Stimulated activated naive CD4-positive, alpha-beta T cell (primary cell): Measurements from ENCODE around the gene SH2B2.

ENCODE experiments used
- DNase-seq, 6 experiments: peaks; one replicate each; lab custom pipeline; 2025; lab: John Stamatoyannopoulos, UW

Gene SH2B2

GRCh38 chr7:102286237-102287110 lies at the start of gene SH2B2:
Gene SH2B2, plus strand, starts transcription at chr7:102286868. Its CDS starts 13,683 bp downstream, at chr7:102300551.
- peak; percentile 8 to 64 (median 55) for DNase-seq

GRCh38 chr7:102239206-102239820 lies 47.4 kb upstream of the SH2B2 start:
- DNase-seq, result no peak

GRCh38 chr7:102241431-102241830 lies 45.2 kb upstream of the SH2B2 start:
- DNase-seq, result no peak

GRCh38 chr7:102244601-102245000 lies 42.1 kb upstream of the SH2B2 start:
- no peak for DNase-seq

- DNase-seq, result no peak
Measured at GRCh38 chr7:102248081-102248455, 38.6 kb upstream of the SH2B2 start.

- no peak for DNase-seq
Measured at GRCh38 chr7:102248456-102249395, 37.9 kb upstream of the SH2B2 start.

GRCh38 chr7:102251531-102252365 lies 34.9 kb upstream of the SH2B2 start:
- no peak for DNase-seq

- DNase-seq, result no peak
Measured at GRCh38 chr7:102252366-102252982, 34.2 kb upstream of the SH2B2 start.

GRCh38 chr7:102253066-102253972 lies 33.3 kb upstream of the SH2B2 start:
- DNase-seq, result no peak

GRCh38 chr7:102253973-102254370 lies 32.7 kb upstream of the SH2B2 start:
- DNase-seq, result no peak

- DNase-seq, result no peak
Measured at GRCh38 chr7:102254521-102254920, 32.1 kb upstream of the SH2B2 start.

- DNase-seq, result no peak
Measured at GRCh38 chr7:102255501-102255900, 31.2 kb upstream of the SH2B2 start.

GRCh38 chr7:102255916-102256315 lies 30.8 kb upstream of the SH2B2 start:
- DNase-seq, result no peak

GRCh38 chr7:102258073-102258748 lies 28.5 kb upstream of the SH2B2 start:
- DNase-seq, result no peak

GRCh38 chr7:102258749-102259107 lies 27.9 kb upstream of the SH2B2 start:
- no peak for DNase-seq

- no peak for DNase-seq
Measured at GRCh38 chr7:102260856-102261255, 25.8 kb upstream of the SH2B2 start.

- no peak for DNase-seq
Measured at GRCh38 chr7:102261451-102261850, 25.2 kb upstream of the SH2B2 start.

- no peak for DNase-seq
Measured at GRCh38 chr7:102262546-102262945, 24.1 kb upstream of the SH2B2 start.

GRCh38 chr7:102264367-102264891 lies 22.2 kb upstream of the SH2B2 start:
- DNase-seq, result no peak
